Loucy (cell line): ENCODE data around the gene UBN1.

Source experiments
- CTCF ChIP-seq: fragments of 200-600 bp; sonication (generic); conservative IDR thresholded peaks from 2 replicates; pipeline ENCODE4 v1.5.1; 2014; ENCODE audit warnings: mild to moderate bottlenecking, antibody characterized with exemption, low read length
- EZH2phosphoT487 ChIP-seq: fragments of 200-600 bp; IDR thresholded peaks from 2 replicates; pipeline ENCODE4 v1.6.1; 2018; ENCODE audit warnings: antibody characterized with exemption, mild to moderate bottlenecking, moderate library complexity, borderline replicate concordance

- TF ChIP-seq EZH2phosphoT487 (no peak), CTCF (no peak)
Observed at GRCh38 chr16:4870138-4870671, 22.9 kb downstream of the UBN1 start.
